T-helper 17 cell (primary cell): ENCODE data around the gene GOLGA6L9. TPM values are rescaled to one million over a fixed set of nuclear protein-coding genes. Genes with fewer than 3 reads are reported as not detected.
"Not testable (repeated sequence)": the region's sequence is repeated elsewhere in the genome, so short reads cannot be mapped to it uniquely, and the experiment has no call there.

Source experiments
- ATAC-seq: fragments of 150-1000 bp; cut with Tn5 transposase; 2 replicates; pipeline ENCODE4 v1.10.0; 2021; ENCODE audit warnings: mild to moderate bottlenecking, moderate library complexity
- DNase-seq, 3 donors: peaks; one replicate each; pipeline versions ENCODE4 v3.0.0 to v3.0.0-alpha.2; 2020 to 2021
- H3K9me3 ChIP-seq: one replicate; pipeline ENCODE4 v1.7.0; 2013; ENCODE audit warnings: low read length, mild to moderate bottlenecking; ENCODE audit not compliant: control insufficient read depth, poor library complexity, severe bottlenecking
- H3K27ac Mint-ChIP-seq: one replicate; pipeline ENCODE4 v1.8.0; 2022; ENCODE audit warnings: mild to moderate bottlenecking, moderate library complexity, mixed read lengths
- H3K27me3 Mint-ChIP-seq: one replicate; pipeline ENCODE4 v1.8.0; 2022; ENCODE audit warnings: mixed read lengths
- H3K36me3 Mint-ChIP-seq: one replicate; pipeline ENCODE4 v1.8.0; 2022; ENCODE audit warnings: low read depth, mixed read lengths
- H3K4me1 Mint-ChIP-seq: one replicate; pipeline ENCODE4 v1.8.0; 2022; ENCODE audit warnings: mild to moderate bottlenecking, mixed read lengths
- H3K4me3 Mint-ChIP-seq: one replicate; pipeline ENCODE4 v1.8.0; 2022; ENCODE audit warnings: mild to moderate bottlenecking, moderate library complexity, mixed read lengths
- total RNA-seq, 4 donors: library from RNA in 2 of 4; stranded (reverse) in 2 of 4; gene quantifications; one replicate each; pipeline ENCODE4 v1.2.3 and lab custom pipeline; 2022 to 2026

The GOLGA6L9 gene
- total RNA-seq, 2 donors from 2014 or later: 3.0 to 3.3 TPM

DNA sequence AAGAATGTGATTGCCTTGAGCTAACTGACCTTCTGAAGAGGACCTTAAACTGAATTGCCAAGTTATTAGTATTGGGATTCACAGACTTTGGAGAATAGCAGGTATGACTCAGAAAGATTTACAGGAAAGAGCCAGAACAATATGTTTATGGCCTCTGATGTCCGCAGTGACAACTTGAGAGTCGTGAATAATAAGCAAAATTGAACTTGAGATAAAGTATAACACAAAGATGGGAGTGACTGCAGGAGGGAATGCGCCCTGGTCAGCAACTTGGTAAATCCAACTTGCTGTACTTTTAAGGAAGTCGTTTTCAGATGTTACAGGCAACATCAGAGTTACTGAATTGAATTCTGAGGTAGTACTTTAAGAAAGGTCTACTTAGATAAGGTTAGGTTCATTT is 19.3 kb upstream of the GOLGA6L9 start:
- H3K27ac Mint-ChIP-seq, ATAC-seq, H3K9me3 ChIP-seq, DNase-seq, H3K4me3 Mint-ChIP-seq, H3K27me3 Mint-ChIP-seq, H3K36me3 Mint-ChIP-seq: not testable (repeated sequence)
- H3K4me1 Mint-ChIP-seq: peaks cover 10% of the 10 kb centered on the region

DNA sequence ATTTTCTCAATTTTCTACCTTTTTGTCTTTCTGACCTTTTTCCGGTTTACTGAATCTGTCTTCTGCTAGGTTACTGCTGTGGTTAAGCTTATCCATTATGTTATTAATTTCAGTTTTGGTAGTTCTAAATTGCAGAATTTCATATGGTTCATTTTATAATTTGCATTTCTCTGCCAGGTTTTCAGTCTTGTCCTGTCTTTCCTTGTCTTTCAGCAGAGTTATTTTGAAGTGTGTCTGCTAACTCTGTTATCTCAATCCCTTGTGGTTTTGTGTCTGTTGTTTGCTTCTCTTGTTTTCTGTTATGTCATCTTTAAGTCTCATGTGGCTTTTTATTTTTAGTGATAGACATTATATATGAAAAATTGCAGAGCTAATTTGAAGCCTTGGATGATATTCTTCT is 18.0 kb upstream of the GOLGA6L9 start:
- peaks cover 12% of the 10 kb centered on the region for H3K4me1 Mint-ChIP-seq
- H3K27me3 Mint-ChIP-seq, ATAC-seq, H3K27ac Mint-ChIP-seq, H3K36me3 Mint-ChIP-seq, H3K9me3 ChIP-seq, H3K4me3 Mint-ChIP-seq, DNase-seq: not testable (repeated sequence)

DNA sequence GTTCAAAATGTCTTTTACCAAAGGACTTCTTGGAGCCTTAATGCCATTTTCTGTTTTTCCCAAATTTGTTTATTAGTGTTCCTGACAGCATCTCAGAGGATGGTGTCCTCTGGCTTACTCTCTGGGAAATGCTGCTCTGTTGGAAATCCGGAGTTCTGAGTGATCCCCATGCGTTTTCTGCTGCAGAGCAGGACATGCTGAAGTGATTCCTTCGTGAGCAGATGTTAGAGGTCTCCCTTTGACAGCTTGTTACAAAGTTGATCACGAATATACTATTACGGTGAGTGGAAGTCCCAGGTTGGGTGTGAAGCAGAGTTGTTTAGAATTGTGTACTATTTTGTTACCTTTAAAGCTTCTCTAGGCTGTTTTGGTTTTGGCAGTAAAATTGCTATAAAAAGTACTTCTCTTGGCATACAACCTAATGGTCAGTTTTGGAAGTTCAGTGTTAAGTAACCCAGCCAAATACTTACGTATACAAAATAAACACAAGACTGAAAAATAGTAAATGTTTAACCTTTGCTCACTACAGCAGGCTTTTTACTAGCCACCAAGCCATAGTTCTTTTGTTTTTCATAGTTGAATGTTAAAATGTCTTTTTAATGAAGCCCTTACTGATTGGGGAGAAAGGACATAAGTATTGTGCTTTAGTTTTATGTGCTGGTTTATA is 15.0 kb upstream of the GOLGA6L9 start:
- not testable (repeated sequence) for DNase-seq, H3K27ac Mint-ChIP-seq, H3K27me3 Mint-ChIP-seq, H3K4me1 Mint-ChIP-seq, ATAC-seq, H3K4me3 Mint-ChIP-seq, H3K36me3 Mint-ChIP-seq, H3K9me3 ChIP-seq

DNA sequence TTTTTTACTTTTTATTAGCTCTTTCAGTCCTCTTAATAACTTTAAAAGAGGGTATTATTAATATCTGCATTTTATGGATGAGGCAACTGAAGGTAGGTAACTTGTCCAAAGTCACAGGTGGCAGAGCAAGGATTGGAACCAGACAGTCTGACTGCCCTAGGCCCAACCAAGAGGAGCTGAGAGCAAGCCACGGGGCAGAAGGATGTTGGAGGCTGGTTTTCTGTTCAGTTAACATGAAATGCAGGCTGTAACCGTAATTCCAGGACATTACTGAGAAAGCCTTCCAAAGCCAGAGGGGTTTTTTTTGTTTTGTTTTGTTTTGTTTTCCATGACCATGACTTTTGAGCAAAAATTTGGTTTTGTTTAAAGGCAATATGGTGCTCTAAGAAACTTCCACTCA is 9.1 kb upstream of the GOLGA6L9 start:
- not testable (repeated sequence) for H3K27ac Mint-ChIP-seq

DNA sequence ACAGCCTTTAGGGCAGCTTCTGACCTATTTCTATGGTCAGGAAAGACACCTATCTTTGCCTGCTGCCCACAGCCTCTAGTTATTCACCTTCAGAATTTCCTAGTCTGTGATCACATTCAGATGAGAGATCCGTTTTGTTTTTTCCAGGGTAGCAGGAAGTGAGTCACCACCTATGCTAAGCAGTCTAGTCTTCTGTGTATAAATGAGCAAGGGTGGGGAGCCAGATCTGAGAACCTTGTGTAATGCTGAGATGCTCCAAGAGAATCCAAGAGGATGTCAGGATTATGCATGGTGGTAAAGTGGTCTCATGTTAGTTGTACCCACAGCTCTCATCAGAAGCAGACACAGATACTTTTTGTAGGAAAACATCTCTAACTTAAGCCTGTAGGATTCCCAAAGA is 8.7 kb upstream of the GOLGA6L9 start:
- H3K4me1 Mint-ChIP-seq, H3K9me3 ChIP-seq, DNase-seq, H3K36me3 Mint-ChIP-seq, H3K27ac Mint-ChIP-seq, H3K27me3 Mint-ChIP-seq, H3K4me3 Mint-ChIP-seq: not testable (repeated sequence)
- ATAC-seq: peak; percentile 48

More for the DNA sequence above, 9.1 kb upstream of the GOLGA6L9 start:
- not testable (repeated sequence) for H3K4me3 Mint-ChIP-seq, H3K36me3 Mint-ChIP-seq, DNase-seq, ATAC-seq, H3K4me1 Mint-ChIP-seq, H3K27me3 Mint-ChIP-seq, H3K9me3 ChIP-seq

DNA sequence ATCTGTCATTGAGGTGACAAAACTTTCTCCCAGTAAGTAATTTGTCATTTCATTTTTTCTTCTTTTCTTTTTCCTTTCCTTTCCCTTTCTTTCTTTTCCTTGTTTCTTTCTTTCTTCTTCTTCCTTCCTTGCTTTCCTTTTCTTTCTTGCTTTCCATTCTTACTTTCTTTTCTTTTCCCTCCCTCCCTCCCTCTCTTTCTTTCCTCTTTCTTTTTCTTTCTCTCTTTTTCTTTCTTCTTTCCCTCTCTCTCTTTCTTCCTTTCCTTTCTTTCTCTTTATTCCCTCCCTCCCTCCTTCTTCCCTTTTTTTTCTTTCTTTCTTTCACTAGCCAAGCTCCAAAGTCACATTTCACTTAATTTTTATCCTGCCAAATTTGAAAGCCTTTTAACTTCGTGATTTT is 2.5 kb upstream of the GOLGA6L9 start:
- not testable (repeated sequence) for H3K9me3 ChIP-seq, H3K27me3 Mint-ChIP-seq, DNase-seq, H3K27ac Mint-ChIP-seq, ATAC-seq, H3K36me3 Mint-ChIP-seq, H3K4me3 Mint-ChIP-seq, H3K4me1 Mint-ChIP-seq

DNA sequence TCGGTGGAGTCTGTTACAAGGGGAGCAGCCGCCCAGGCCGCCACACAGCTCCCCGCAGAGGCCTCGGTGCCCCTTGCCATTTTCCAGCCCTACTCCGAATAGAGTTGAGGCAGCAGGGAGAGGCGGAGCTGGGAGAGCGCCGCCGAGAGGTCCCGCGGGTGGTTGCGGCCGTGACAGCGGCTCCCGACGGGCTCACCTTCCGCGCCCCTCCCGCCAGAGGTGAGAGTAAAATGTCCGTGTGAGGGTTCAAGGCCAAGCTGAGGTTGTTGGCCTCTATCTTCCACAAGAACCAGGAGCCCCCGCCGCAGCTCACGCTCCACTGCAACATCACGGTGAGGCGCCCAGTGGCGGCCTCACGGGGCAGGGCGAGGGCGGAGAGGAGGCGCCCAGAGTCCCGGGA is 15.8 kb downstream of the GOLGA6L9 start:
- not testable (repeated sequence) for H3K9me3 ChIP-seq, H3K27me3 Mint-ChIP-seq, H3K4me3 Mint-ChIP-seq, ATAC-seq, H3K36me3 Mint-ChIP-seq, H3K4me1 Mint-ChIP-seq, H3K27ac Mint-ChIP-seq
- peak; percentile 7 to 16 (median 10) for DNase-seq

DNA sequence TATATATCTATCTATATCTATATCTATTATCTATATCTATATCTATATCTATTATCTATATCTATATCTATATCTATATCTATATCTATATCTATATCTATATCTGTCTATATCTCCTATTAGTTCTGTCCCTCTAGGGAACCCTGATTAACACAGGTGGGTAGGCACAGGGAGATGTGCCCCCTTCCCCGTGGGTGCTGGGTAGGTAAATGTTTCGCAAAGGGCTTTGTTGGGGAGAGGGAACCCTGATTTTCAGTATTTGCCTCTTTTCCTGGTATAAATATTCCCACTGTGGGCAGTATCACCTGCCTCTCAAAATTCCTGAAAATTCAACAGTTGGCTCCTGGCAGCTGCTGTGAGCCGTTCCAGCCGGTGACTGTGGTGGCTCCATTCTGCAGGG is 27.7 kb downstream of the GOLGA6L9 start:
- H3K9me3 ChIP-seq, H3K4me3 Mint-ChIP-seq, H3K4me1 Mint-ChIP-seq, H3K27ac Mint-ChIP-seq, DNase-seq, ATAC-seq, H3K36me3 Mint-ChIP-seq, H3K27me3 Mint-ChIP-seq: not testable (repeated sequence)

DNA sequence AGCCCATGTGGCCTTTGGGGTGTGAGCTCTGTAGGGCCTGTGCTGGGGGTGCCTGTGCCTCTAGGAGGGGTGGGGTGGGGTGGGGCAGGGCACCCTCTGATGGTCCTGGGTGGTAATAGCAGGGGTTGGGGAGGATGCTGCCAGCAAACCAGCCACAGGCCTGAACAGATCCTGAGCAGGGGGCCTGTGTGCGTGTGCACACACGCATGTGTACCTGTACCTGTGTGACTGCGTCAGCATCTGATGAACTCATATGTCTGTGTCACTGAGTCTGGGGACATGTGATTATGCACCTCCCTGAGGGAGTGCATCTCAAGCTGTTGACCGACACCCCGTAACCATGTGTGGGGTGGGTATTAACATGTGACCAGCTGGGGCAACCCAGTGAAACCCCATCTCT is 36.0 kb downstream of the GOLGA6L9 start:
- not testable (repeated sequence) for H3K4me3 Mint-ChIP-seq, ATAC-seq, H3K27ac Mint-ChIP-seq, DNase-seq, H3K4me1 Mint-ChIP-seq, H3K9me3 ChIP-seq, H3K27me3 Mint-ChIP-seq, H3K36me3 Mint-ChIP-seq

DNA sequence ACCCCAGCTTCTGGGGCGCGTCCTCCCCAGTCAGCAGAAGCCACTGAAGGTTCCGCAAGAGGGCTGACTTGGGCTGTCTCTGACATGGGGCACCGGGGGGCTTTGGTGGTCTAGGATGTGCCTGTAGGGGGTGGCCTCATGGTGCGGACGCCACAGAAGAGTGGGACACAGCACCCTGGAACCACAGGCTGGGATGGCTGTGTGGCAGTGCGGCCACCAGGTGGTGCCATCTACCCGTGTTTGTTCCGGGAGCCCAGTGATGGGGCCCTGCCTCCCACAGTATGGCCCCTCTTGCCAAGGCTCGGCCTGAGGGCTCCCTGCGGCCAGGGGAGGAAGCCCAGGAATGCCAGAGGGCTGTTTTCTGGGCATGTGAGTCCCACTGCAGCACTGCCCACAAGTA is 38.6 kb downstream of the GOLGA6L9 start:
- not testable (repeated sequence) for H3K9me3 ChIP-seq, H3K27me3 Mint-ChIP-seq, H3K36me3 Mint-ChIP-seq, H3K4me1 Mint-ChIP-seq, H3K4me3 Mint-ChIP-seq, H3K27ac Mint-ChIP-seq, DNase-seq
- peak; percentile 88 for ATAC-seq

DNA sequence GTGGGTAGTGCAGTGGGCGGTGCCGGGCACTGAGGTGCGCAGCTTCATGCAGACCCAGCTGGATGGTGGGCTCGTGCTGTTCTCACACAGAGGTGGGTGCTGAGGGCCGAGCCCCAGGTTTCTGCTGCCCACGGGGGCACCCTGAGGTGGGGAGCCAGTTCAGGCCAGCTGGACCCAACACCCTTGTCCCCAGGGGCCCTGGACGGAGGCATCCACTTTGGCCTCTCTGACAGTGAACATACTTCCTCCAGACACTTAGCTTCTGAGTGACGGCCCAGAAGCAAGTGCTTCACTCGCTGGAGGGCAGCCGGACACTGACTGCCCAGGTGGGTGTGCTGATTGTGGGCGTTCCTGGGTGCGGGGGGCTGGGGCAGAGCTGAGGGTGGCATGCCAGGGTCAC is 39.8 kb downstream of the GOLGA6L9 start:
- H3K9me3 ChIP-seq, DNase-seq, H3K36me3 Mint-ChIP-seq, H3K27ac Mint-ChIP-seq, H3K27me3 Mint-ChIP-seq, H3K4me1 Mint-ChIP-seq, H3K4me3 Mint-ChIP-seq, ATAC-seq: not testable (repeated sequence)

DNA sequence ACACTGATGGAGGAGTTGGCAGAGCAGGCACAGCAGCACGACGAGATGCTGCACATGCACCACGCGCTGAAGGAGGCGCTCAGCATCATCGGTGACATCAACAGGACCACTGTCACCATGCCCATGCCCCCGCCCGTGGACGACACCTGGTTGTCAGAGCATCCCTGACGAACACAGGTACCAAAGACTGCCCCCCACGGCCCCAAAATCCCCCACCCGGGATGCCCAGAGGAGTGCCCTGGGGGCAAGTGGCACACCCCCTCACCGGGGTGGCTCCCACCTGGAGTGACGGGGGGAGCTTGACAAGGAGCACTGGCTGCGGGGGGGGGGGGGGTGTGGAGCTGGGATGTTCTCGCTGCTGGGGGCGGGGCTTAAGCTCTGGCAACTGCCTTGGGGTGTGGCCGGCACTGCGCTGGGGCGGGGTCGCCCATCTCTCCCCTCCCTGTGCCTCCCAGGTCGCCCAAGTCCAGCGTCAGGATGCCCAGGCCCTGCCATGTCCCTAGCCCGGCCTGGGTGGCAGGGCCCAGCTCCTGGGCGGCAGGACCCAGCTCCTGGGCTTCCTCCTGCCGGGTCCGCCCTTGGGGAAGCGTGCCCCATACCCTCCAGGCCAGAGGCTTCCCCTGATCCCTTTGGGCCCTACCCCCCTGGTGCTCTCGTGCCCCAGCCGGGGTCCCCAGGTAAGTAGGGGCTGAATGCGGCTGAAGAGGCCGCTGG is 42.8 kb downstream of the GOLGA6L9 start:
- not testable (repeated sequence) for H3K27me3 Mint-ChIP-seq, H3K36me3 Mint-ChIP-seq, H3K27ac Mint-ChIP-seq, H3K4me1 Mint-ChIP-seq, H3K9me3 ChIP-seq, H3K4me3 Mint-ChIP-seq, DNase-seq, ATAC-seq

DNA sequence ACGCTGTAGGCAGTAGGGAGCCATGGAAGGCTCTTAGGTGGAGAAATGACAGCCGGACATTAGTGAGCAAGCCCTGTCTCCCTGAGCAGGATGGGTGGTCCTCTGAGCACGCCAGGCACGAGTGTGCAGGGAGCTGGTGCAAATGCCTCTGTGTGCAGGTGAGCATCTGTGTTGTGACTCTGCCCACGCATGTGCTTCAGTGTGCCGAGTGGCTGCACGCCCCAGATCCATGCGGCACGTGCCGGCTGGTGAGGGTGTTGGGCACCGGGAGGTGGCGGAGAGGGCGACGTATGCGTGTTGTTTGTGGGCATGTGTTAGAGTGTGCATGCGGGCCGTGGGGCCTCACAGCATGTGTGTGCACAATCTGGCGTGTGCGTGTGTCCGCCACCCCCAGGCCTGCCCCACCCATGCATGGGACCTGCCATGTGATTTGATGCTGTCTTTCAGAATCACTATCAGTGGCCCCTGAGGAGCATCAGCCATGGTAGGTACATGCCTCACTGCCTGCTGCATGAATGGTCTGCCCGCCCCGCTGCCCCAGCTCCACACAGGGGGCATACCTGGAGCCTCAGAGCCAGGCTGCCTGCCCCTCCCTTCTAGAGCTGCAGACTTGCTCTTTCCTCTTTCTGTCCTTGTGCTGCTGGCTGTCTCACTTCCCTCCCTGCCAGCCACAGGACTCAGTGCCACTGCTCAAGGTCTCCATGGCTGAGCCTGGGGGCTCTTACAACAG is 45.1 kb downstream of the GOLGA6L9 start:
- not testable (repeated sequence) for DNase-seq, H3K4me1 Mint-ChIP-seq, H3K4me3 Mint-ChIP-seq, H3K9me3 ChIP-seq, H3K36me3 Mint-ChIP-seq, H3K27me3 Mint-ChIP-seq, ATAC-seq, H3K27ac Mint-ChIP-seq
